ENCODE measurements around the gene MGLL.

- TF ChIP-seq CTCF (conservative IDR thresholded peaks at IDR 0.05; ENCODE audit: low read length) (no peak), EZH2phosphoT487 (IDR thresholded peaks at IDR 0.05; ENCODE audit: borderline replicate concordance, low read depth, low read length) (no peak)
Observed at GRCh38 chr3:127647166-127647844, 175.0 kb downstream of the MGLL start.

Measured in OCI-LY7 (cell line).